ENCODE measurements around the gene GATA5. TPM values are rescaled to one million over a fixed set of nuclear protein-coding genes. Genes with fewer than 3 reads are reported as not detected.
"Not testable (repeated sequence)": the region's sequence is repeated elsewhere in the genome, so short reads cannot be mapped to it uniquely, and the experiment has no call there.

The GATA5 gene
- total RNA-seq, 1 experiment from 2014 or later = not detected

DNA sequence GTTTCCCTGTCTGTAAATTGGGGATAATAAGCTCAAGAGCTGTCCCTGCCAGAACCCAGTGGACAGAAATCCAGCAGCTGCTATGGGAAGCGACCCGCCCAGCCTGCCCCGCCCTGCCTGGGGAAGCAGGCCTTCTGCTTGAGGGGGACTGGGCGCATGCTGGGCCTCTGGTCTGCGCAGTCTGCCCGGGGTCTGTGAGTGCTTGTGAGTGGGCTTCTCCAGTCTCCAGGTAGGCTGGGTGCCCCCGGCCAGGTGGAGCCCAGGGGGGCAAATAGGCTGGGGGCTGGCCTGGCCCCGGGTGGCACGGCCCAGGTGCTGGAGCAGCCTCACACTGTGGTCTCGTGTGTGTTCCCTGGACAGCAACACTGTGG, 47.8 kb downstream of the GATA5 start:
- in situ Hi-C loops (cut with HindIII; ENCODE audit: low pct_unique_long_range_greater_than_20kb, low sequenced_read_pairs) = no loop called here
- DNase-seq (ENCODE audit: low read depth) = no peak

DNA sequence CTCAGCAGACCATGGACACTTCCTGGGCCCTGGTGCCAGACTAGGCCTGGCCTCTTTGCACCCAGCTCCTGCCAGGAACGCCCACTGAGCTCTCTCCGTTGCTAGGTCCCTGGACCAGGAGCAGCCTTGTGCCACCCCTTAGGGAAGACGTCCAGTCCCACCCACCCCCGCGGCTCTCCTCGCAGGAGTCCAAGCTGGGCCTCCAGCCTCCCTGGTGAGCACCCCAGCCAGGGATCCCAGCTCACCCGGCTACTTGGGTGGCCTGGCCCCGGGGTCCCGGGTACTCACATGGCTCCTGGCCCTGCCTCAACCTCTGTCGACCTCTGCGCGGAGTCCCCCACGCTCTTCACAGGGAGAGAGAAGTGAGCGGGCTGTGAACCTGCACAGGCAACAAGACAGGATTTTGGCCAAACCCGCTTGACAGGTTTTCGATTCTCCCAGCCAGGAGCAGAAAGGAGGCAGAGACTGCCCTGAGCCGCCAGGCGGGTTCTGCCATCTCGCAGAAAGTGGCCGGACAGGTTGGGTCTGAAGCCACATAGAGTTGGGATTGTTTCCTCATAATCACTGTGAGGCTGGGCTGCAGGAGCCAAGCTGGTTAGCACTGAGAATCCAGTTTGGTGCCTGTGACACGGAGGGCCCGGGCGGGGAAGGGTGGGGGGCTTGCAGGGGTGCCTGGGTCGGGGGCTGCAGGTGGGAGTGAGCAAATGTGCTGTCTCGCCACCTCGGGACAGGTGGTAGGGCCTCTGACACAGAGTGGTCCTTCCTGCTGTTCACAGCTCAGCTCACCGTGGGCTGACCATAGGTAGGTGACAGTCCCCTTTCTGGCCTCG, 48.4 kb downstream of the GATA5 start, which contains the start of gene RBBP8NL:
Gene RBBP8NL (minus strand): TSS at position 368 of the 830 bp plus-strand sequence. CDS start 7,892 bp downstream, outside the sequence.
- DNase-seq (ENCODE audit: low read depth) = no peak
- in situ Hi-C loops (cut with HindIII; ENCODE audit: low pct_unique_long_range_greater_than_20kb, low sequenced_read_pairs) = no loop called here

DNA sequence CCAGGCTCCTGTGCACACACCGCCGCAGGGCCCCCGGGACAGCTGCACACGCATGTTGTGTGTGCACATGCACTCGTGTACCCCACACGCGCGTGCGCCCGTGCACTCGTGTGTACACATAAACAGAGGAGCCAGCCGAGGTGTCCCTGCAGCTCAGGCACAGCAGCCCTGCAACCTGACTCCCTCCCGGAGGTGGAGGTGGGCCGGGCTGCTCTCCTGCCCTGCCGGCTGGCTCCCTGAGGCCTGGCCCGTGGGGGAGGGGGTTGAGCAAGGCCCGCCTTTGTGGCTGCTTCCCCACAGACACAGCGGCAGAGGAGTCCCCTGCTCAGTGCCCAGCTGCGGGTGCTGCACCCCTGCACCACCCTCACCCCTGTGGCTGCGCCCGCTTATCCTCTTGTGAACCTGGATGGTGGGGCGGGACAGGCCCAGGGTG, 49.1 kb downstream of the GATA5 start:
- in situ Hi-C loops (cut with HindIII; ENCODE audit: low pct_unique_long_range_greater_than_20kb, low sequenced_read_pairs) = no loop called here
- DNase-seq (ENCODE audit: low read depth) = no peak

DNA sequence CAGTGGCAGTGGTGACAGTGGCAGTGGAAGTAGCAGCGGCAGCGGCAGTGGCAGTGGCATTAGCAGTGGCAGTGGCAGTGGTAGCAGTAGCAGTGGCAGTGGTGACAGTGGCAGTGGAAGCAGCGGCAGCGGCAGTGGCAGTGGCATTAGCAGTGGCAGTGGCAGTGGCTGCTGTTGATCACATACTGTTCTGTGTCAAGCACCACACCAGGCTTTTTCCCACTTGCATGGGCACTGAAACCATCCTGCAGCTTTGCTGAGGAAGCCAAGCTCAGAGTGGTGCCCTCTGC, 49.8 kb downstream of the GATA5 start:
- DNase-seq (ENCODE audit: low read depth); in situ Hi-C loops (cut with HindIII; ENCODE audit: low pct_unique_long_range_greater_than_20kb, low sequenced_read_pairs): not testable (repeated sequence)

DNA sequence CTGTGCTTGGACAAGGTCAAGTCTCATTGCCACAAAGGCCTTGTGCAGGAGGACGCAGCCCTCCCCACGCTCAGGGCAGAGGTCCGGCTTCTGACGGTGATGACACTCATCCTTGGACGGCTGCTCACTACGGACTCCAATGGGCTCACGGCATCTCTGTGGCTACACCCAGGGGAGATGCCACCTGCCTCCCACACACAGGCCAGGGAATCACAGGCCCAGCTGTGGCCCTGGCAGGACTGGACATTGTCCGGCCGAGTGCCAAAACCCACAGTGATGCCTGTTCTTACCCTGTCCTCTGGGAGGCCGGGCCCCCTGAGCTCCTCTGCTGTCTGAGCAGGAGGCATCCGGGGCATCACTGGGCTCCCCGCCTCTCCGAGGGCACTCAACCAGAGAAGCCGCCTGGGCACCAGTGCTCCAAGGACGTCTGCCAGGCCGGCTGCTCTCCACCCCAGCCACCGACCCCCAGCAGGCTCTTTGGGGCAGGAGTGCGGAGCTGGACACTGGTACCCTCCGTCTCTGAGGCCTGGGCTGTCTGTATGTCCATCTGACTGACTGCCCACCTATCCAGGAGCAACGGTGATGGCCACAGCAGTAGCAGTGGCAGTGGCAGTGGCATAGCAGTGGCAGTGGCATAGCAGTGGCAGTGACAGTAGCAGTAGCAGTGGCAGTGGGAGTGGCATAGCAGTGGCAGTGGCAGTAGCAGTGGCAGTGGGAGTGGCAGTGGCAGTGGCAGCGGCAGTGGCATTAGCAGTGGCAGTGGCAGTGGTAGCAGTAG, 50.3 kb downstream of the GATA5 start:
- in situ Hi-C loops (cut with HindIII; ENCODE audit: low pct_unique_long_range_greater_than_20kb, low sequenced_read_pairs) = no loop called here
- DNase-seq (ENCODE audit: low read depth) = no peak

DNA sequence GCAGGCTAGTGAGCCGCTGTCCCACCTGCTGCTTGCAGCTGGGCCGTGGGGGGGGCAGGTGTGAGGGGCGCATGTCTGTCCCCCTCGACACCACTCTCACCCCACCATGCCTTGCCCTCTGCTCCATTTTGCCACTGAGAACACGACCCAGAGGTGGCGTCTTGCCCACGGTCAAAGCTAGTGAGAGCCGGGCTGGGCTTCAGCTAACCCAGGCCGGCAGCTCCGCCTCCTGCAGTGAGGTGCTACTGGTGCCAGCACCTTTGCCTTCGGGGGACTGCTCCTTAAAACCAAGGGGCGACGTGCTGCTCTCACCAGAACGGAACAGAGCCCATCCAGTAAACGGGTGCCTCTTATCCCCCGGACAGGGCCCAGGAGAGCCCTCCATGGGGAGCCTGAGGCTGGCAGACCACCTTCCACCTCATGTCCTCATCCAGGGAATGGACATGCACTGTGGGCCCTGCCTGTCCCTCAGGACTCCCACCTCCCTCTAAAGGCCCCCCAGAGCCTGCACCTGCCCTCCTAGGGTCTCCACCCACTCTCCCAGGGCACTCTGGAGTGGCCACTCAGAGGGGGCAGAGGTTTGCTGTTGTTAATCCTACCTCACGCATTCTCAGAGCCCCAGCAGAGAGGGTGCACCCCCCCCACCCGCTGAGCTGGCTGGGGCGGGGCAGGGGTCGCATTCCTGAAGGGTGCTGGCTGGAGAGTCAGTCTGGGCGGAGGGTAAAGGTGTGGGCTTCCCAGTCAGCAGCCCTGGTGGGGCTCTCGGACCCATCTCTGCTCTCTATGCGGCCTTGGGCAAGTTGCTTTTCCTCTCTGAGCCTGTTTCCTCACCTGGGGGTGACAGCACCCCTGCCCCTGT, 51.3 kb downstream of the GATA5 start:
- DNase-seq (ENCODE audit: low read depth) = no peak
- in situ Hi-C loops (cut with HindIII; ENCODE audit: low pct_unique_long_range_greater_than_20kb, low sequenced_read_pairs) = no loop called here

DNA sequence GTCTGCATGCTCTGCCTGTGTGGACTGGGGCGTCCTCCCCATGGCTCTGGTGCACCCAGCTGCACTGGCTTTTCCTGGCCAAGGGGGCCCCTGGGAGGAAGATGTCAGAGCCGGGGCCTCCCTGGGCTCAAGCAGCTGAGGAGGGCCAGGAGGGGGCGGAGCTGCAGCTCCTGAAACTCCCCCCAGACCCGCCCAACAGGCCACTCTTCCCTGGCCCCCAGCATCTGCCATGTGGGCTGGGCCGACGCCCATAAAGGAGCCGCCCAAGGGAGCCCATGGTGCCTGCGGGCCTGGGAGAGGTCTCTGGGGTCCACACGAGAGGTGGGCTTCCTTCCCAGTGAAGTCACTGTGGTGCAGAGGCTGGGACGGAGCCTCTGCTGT, 52.5 kb downstream of the GATA5 start:
- no peak for DNase-seq (ENCODE audit: low read depth)
- in situ Hi-C loops (cut with HindIII; ENCODE audit: low pct_unique_long_range_greater_than_20kb, low sequenced_read_pairs) = no loop called here

DNA sequence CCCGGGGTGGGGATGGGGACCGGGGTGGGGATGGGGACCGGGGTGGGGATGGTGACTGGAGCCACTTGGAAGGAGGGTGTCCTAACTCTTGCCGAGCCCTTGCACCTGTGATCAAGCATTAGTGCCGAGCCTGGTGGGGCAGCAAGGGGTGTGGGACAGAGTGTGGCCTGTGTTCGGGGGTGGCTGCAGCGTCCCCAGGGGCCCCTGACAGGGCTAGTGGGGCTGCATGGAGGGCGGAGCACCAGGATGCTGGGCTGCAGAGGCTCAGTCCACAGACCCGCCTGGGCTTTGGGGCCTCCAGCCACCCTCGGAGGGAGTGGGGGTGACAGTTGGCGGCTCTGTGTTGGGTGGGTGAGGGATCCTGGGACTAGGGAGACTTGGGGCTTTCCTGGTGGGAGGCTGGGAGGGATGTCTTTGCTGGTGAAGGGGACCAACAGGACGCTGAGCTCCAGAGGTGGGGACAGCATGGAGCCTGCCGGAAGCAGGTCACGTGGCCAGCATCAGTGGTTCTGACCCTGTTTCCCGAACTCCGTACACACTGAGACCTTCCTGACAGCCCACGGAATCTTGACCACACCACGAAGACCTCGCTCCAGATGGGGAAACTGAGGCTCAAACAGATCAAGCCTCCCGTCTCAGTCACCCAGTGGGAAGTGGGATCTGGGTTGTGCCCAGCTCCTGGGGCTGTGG, 53.0 kb downstream of the GATA5 start:
- in situ Hi-C loops (cut with HindIII; ENCODE audit: low pct_unique_long_range_greater_than_20kb, low sequenced_read_pairs) = no loop called here

DNA sequence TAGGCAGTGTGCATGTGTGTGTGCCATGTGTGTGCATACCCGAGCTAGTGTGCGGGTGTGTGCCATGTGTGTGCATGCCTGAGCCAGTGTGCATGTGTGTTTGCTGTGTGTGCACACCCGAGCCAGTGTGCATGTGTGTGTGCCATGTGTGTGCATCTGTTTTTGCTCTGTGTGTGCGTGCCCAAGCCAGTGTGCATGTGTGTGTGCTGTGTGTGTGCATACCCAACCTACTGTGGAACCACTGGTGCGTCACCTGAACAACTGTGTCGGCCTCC, 54.1 kb downstream of the GATA5 start:
- in situ Hi-C loops (cut with HindIII; ENCODE audit: low pct_unique_long_range_greater_than_20kb, low sequenced_read_pairs) = no loop called here
- no peak for DNase-seq (ENCODE audit: low read depth)

More for the DNA sequence above, 53.0 kb downstream of the GATA5 start:
- DNase-seq (ENCODE audit: low read depth) = no peak

DNA sequence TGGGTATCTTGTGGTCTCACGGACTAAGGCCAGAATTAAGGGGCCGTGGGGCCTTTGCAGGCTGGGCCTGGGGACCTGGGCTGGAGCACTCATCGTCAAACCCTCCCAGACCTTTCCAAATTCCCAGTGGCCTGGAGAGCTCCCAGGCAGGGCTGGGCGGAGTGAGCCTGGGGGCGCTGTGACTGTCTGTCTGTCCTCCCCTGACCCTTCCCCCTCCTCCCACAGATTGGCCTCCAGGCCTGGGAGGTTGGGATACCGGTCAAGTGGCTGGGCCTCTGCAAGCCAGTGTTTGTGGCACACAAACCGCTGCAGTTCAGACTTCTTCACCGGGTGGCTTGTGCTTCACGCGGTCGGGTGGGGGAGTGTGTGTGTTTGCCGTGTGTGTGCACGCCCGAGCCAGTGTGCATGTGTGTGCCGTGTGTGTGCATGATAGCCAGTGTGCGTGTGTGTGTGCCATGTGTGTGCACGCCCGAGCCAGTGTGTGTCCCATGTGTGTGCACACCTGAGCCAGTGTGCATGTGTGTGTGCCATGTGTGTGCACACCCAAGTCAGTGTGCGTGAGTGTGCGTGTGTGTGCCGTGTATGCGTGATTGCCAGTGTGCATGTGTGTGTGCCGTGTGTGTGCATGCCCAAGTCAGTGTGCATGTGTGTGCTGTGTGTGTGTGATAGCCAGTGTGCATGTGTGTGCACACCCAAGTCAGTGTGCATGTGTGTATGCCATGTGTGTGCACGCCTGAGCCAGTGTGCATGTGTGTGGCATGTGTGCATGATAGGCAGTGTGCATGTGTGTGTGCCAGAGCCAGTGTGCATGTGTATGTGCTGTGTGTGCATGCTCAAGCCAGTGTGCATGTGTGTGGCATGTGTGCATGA, 54.7 kb downstream of the GATA5 start:
- in situ Hi-C loops (cut with HindIII; ENCODE audit: low pct_unique_long_range_greater_than_20kb, low sequenced_read_pairs) = no loop called here
- DNase-seq (ENCODE audit: low read depth) = no peak

DNA sequence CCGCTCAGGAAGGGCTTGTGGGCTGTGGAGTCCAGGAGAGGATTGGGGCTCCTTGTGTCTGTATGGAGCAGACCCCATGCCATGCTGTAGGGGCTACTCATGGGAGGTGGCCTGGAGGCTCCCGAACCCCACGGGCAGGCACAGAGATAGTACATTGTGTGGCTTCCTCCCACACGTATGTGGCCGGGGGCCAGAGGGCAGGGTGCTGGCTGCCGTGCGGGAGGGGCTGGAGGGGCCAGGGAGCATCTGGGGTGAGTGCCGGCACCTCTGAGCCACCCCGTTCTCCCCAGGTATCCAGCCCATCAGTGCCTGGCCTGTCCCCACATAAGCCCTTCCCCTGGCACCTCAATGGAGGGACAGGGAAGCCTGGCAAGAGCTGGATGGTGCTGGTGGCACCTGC, 56.0 kb downstream of the GATA5 start:
- in situ Hi-C loops (cut with HindIII; ENCODE audit: low pct_unique_long_range_greater_than_20kb, low sequenced_read_pairs) = no loop called here
- DNase-seq (ENCODE audit: low read depth) = no peak

DNA sequence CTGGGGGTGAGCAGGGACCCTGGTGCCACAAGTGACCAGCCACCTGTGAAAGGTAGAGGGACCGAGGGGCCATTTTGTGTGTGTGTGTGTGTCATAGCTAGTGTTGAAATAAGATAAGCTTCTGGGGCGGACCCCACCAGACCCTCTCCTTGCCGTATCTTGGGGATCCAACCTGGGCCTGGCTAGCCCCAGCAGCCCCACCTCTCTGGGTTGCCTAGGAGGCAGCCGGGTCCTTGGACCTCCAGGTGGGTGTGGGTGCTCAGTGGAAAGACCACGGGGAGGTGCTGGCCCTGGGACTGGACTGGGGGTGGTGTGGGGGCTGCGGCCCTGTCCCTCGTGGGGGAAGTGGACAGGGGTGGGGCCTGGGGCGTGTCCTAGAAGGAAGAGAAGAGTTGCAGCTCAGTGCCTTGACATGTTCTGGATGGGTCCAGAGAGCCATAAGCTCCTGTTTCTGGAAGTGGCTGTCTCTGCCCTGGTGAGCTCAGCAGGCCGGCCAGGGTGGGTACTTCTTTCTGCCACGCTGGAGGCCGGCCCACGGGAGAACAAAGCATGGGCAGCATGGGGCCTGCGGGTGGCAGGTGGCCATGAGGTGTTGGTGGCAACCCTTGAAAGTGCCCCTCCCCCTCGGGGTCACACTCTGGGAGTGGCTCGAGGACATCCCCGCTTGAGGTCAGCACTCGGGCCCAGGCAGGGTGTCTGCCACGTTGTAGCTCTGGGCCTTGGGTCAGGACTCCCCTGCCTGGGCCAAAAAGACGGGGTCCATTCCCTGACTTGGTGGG, 56.9 kb downstream of the GATA5 start:
- in situ Hi-C loops (cut with HindIII; ENCODE audit: low pct_unique_long_range_greater_than_20kb, low sequenced_read_pairs) = no loop called here
- no peak for DNase-seq (ENCODE audit: low read depth)

DNA sequence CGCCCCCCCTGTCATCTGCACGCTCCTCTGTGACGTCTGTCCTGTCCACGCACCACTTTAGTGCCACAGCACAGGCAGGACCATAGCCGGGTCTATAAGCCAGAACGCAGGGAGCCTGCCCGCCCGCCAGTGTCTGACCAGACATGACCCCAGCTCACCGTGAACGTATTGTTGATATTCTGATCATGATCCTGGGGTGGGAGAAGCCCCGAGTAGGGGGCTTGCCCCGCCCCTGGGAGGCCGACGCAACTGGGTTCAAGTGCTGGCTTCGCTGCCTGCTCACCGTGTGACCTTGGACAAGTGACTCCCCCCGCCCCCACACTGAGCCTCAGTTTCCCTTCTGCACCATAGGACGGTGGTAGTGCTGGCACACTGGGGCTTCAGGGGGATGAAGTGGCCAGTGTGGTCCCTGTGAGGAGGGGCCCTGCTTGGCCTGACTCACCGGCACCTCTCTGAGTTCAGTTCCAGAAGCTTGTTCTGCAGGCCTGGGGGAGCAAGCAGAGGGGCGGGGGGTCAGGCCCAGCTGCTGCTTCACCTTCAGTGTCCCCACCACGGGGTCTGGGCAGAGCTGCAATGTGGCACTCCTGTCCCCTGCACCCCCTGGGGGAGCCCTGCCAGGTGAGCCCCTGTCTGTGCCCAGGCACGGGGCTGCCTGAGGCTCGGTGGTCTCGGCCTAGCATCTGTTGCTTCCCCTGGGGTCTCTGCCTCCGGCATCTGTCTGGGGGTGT, 57.6 kb downstream of the GATA5 start:
- DNase-seq (ENCODE audit: low read depth) = no peak
- in situ Hi-C loops (cut with HindIII; ENCODE audit: low pct_unique_long_range_greater_than_20kb, low sequenced_read_pairs) = no loop called here

DNA sequence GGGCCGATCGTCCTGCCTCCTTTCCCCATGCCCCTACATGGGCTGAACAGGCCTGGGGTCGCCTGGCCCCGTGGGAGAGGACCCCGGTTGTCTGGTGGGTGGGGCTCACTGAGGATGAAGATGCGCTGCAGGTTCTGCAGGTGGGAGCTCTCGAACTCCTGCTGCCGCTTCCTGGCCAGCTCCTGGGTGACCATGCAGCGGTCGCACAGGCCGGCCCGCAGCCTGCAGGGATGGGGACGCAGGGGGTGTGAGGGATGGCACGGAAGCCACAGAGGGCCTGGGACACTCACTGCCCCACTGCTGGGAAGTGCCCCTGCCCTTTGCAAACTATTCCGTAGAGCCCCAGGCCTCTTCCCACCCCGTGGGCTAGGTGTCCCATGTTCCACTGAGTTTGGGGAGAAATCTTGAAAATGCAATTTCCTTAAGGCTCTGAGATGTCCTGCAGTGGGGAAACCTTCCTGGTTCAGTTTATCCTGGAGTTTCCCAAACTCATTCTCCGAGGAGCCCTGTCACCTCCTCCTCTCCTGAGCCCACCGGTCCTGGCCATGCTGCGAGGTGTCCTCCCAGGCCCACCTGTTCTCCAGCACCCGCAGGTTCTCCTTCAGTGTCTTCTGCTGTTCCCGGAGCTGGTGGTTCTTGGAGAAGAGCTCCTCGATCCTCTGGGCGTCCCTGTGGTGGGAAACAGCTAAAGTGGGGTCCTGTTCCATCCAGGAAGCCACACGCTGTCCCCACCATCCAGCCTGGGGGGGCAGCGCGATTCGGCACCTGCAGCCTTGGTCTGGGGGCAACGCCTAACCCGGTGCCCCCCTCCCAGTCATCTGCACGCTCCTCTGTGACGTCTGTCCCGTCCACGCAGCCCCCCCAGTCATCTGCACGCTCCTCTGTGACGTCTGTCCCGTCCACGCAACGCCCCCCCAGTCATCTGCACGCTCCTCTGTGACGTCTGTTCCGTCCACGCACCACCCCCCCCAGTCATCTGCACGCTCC, 58.9 kb downstream of the GATA5 start:
- DNase-seq (ENCODE audit: low read depth) = no peak
- in situ Hi-C loops (cut with HindIII; ENCODE audit: low pct_unique_long_range_greater_than_20kb, low sequenced_read_pairs) = no loop called here

DNA sequence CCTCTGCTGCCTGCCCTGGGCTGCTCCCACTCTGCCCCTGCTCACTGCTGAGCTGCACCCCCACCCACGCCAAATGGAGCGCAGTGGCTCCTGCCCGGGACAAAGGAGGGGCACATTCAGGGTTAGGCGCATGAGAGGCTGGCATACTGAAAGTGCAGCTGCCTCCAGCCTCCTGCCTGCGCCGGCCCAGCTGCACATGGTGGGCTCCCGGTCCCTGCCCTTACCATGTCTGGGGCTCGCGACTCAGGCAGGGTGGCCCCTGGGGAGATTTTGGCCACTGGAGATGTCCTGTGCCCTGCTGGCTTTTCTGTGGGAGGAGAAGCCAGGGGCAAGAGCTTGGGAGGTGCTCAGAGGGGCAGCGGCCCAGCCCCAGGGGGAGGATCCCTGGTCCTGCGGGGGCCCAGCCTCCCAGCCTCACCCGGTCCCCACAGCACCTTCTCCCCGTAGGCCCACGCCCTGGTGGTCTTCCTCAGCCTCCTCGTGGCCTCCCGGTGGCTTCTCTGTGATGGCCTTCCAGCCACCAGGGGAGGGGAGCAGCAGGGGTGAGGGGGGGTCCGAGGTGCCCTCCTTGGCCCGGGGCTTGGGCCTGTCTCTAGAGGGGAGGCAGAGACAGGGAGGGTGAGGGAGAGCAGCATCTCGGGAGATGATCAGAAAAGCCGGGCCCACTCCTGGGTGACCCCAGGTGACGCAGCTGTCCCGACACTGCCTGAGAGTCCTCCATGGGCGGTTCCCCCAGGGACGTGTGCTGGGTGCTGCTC, 60.3 kb downstream of the GATA5 start:
- in situ Hi-C loops (cut with HindIII; ENCODE audit: low pct_unique_long_range_greater_than_20kb, low sequenced_read_pairs) = no loop called here
- no peak for DNase-seq (ENCODE audit: low read depth)
